NT2/D1 (cell line): Measurements from ENCODE around the gene LYRM4.

Source experiments
- SUZ12 ChIP-seq: IDR thresholded peaks from 2 replicates; pipeline ENCODE4 v1.6.1; 2011; ENCODE audit not compliant: insufficient read length, insufficient read depth; ENCODE audit errors: extremely low read depth
- YY1 ChIP-seq: IDR thresholded peaks from 2 replicates; pipeline ENCODE4 v1.6.1; 2011; ENCODE audit not compliant: insufficient read length, insufficient read depth
- ZNF274 ChIP-seq: IDR thresholded peaks from 2 replicates; pipeline ENCODE4 v1.6.1; 2011; ENCODE audit warnings: mild to moderate bottlenecking, low read depth, low read length

GRCh38 chr6:5172897-5173474 lies 87.8 kb downstream of the LYRM4 start:
- TF ChIP-seq YY1 = no peak
- no peak for TF ChIP-seq SUZ12
- TF ChIP-seq ZNF274 = no peak
